A673 (cell line): ENCODE data around the gene GRID1.

Experiments
- EZH2 ChIP-seq: fragments of 200-600 bp; sonication (generic); IDR thresholded peaks from 2 replicates; pipeline ENCODE4 v1.6.1; 2017; ENCODE audit warnings: borderline replicate concordance, low read depth, mild to moderate bottlenecking, mixed read lengths, antibody characterized with exemption, low read length; ENCODE audit not compliant: poor library complexity, severe bottlenecking
- TF ChIP-seq, protein P1 (sequence below): fragments of 300-800, 200-600 bp; sonication (generic); conservative IDR thresholded peaks from 2 replicates; pipeline ENCODE4 v1.5.1; 2017; ENCODE audit warnings: low read depth, mild to moderate bottlenecking, antibody characterized with exemption, low read length, moderate library complexity, mixed read lengths

DNA sequence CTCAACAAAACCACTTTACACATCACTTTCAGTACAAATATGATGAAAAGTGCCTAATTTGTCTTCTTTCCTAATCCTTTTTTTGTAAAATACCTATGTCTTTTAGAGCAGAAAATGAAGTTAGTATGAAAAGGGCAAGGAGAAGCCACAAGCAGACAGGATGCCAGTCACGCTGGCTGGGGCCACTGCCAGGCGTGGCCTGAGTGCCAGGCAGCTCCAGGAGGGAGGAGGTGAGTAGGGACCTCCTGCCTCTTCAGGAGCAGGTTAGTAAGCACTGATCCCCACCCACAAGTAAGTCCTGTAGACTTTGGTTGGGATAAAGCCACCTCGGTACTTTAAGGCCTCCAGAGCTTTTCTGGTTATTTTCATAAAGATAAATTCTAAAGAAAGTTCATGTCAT, 432.0 kb downstream of the GRID1 start:
- TF ChIP-seq, protein P1, sequence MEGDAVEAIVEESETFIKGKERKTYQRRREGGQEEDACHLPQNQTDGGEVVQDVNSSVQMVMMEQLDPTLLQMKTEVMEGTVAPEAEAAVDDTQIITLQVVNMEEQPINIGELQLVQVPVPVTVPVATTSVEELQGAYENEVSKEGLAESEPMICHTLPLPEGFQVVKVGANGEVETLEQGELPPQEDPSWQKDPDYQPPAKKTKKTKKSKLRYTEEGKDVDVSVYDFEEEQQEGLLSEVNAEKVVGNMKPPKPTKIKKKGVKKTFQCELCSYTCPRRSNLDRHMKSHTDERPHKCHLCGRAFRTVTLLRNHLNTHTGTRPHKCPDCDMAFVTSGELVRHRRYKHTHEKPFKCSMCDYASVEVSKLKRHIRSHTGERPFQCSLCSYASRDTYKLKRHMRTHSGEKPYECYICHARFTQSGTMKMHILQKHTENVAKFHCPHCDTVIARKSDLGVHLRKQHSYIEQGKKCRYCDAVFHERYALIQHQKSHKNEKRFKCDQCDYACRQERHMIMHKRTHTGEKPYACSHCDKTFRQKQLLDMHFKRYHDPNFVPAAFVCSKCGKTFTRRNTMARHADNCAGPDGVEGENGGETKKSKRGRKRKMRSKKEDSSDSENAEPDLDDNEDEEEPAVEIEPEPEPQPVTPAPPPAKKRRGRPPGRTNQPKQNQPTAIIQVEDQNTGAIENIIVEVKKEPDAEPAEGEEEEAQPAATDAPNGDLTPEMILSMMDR, result no peak
- no peak for TF ChIP-seq EZH2
